ENCODE data around the gene ZNF362.
"Not testable (repeated sequence)": the region's sequence is repeated elsewhere in the genome, so short reads cannot be mapped to it uniquely, and the experiment has no call there.

Gene ZNF362

GRCh38 chr1:33305816-33306652 lies 49.7 kb downstream of the ZNF362 start:
- no peak for DNase-seq (ENCODE audit: low read depth in 2 of 2)

GRCh38 chr1:33306653-33307493 lies 50.6 kb downstream of the ZNF362 start:
- no peak for DNase-seq (ENCODE audit: low read depth in 2 of 2)

GRCh38 chr1:33307494-33307864 lies 51.2 kb downstream of the ZNF362 start:
- DNase-seq (ENCODE audit: low read depth in 2 of 2) = no peak

GRCh38 chr1:33309351-33309750 lies 53.1 kb downstream of the ZNF362 start:
- not testable (repeated sequence) for DNase-seq (ENCODE audit: low read depth in 2 of 2)

GRCh38 chr1:33310702-33311101 lies 54.4 kb downstream of the ZNF362 start:
- no peak for DNase-seq (ENCODE audit: low read depth in 2 of 2)

GRCh38 chr1:33311706-33312412 lies 55.6 kb downstream of the ZNF362 start:
- DNase-seq (ENCODE audit: low read depth in 2 of 2) = no peak

- no peak for DNase-seq (ENCODE audit: low read depth in 2 of 2)
These were observed 56.1 kb downstream of the ZNF362 start for GRCh38 chr1:33312413-33312749.

GRCh38 chr1:33314416-33314815 lies 58.1 kb downstream of the ZNF362 start:
- no peak for DNase-seq (ENCODE audit: low read depth in 2 of 2)

GRCh38 chr1:33316601-33317000 lies 60.3 kb downstream of the ZNF362 start:
- no peak for DNase-seq (ENCODE audit: low read depth in 2 of 2)

GRCh38 chr1:33317354-33317753 lies 61.1 kb downstream of the ZNF362 start:
- no peak for DNase-seq (ENCODE audit: low read depth in 2 of 2)

- peak in 1 of 2 experiments; percentile 27 for DNase-seq (ENCODE audit: low read depth in 2 of 2)
These were observed 61.7 kb downstream of the ZNF362 start for GRCh38 chr1:33317946-33318345.

GRCh38 chr1:33319186-33319948 lies 63.1 kb downstream of the ZNF362 start:
- DNase-seq (ENCODE audit: low read depth in 2 of 2) = no peak

- no peak for DNase-seq (ENCODE audit: low read depth in 2 of 2)
These were observed 63.8 kb downstream of the ZNF362 start for GRCh38 chr1:33319949-33320618.

- DNase-seq (ENCODE audit: low read depth in 2 of 2) = no peak
These were observed 64.4 kb downstream of the ZNF362 start, which contains the start of gene A3GALT2 for GRCh38 chr1:33320619-33321165. Gene A3GALT2 (minus strand): TSS chr1:33321098. CDS start chr1:33321098, 0 bp downstream.

- DNase-seq (ENCODE audit: low read depth in 2 of 2) = no peak
These were observed 64.9 kb downstream of the ZNF362 start for GRCh38 chr1:33321178-33321577.

GRCh38 chr1:33322109-33322508 lies 65.8 kb downstream of the ZNF362 start:
- DNase-seq (ENCODE audit: low read depth in 2 of 2) = no peak

GRCh38 chr1:33322870-33323585 lies 66.7 kb downstream of the ZNF362 start:
- DNase-seq (ENCODE audit: low read depth in 2 of 2) = no peak

GRCh38 chr1:33323663-33324477 lies 67.6 kb downstream of the ZNF362 start:
- DNase-seq (ENCODE audit: low read depth in 2 of 2) = no peak

Measured in fibroblast of skin of left quadriceps (primary cell).